Pulmonary artery endothelial cell (primary cell): ENCODE results near the gene PRPF8. TPM values are rescaled to one million over a fixed set of nuclear protein-coding genes. Genes with fewer than 3 reads are reported as not detected.
A peak's percentile ranks its signal among the peaks of the same experiment; 100 is the strongest.

Experiments used
- DNase-seq: peaks from one replicate; pipeline ENCODE4 v3.0.0-alpha.2; 2011; ENCODE audit warnings: low read depth, low spot score
- total RNA-seq: library from RNA; depleted of rRNA; stranded (reverse); fragments of >200 nt; gene quantifications from 2 replicates; pipeline ENCODE4 v1.2.3, GENCODE V29; 2014

Gene PRPF8
- total RNA-seq, 1 donor from 2014 or later: 98.5 TPM

DNA sequence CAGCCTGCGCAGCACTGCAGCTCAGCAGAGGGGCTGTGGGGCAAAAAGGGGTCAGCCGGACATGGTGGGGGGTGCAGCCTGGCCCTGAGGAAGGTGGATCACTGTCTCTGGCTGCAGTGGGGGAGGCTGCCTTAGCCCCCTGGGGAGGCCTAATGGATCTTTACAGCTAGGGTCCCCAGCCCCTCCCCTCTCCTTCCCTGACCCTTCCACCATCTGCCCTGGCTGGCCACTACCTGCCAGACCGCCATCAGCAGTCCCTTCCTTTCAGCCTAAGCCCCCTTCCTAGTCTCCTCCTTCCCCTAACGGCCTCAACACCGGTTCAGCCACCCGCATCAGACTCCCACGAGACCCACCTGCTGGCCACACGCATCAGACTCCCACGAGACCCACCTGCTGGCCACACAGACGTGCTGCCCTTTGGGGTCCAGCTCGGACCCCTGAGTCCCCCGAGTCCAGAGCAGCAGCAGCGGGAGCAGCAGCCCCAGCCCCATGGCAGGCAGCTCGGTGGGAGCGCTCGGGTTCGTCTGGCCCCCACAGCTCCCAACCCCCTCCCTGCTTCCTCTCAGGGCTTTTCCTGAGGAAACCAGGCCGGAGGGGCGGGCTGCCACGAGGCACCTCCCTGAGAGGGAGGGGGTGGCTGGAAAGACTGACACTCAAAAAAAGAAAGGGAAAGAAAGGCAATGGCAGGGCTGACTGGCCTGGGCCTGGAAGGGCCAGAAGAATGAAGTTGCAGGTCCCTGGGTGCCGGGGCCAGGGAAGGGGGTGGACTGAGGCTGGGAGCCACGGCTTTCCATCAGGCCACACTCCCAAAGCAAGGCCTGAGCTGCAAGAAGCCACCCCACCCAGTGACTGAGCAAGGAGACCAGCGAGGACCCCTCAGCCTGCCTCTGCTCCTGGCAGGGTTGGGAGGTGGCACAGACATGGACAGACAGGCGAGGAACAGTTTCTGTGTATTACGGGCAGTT, 39.2 kb downstream of the PRPF8 start, which contains the start of gene SCARF1:
Gene SCARF1, minus strand, starts transcription at position 526 of the 965 bp plus-strand sequence. Its CDS starts 35 bp downstream, at position 491.
- DNase-seq: no peak

- DNase-seq: no peak
These were observed 40.0 kb downstream of the PRPF8 start for GRCh38 chr17:1644493-1645206.

DNA sequence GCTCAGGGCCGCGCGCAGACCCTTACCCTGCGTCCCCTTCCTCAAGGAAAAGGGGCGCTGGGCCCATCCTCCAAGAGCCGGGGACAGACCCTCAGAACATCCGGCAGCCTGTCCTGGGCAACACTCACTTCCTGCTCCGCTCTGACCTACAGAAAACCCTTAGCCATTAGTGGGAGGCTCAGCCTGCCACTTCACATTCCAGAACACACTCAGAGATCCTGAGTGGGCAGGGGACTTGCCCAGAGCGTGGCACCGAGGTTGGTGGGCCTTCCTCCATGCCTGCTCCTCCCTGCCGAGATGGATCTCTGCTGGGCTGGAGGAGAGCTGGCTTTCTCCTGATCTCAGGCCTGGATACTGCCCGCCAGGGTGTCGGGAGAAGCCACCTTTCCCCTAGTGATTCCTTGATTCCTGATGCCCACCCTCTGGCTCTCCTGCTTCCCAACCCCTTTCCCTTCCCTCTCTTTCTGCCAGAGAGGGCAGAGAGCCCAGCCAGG, 40.6 kb downstream of the PRPF8 start:
- DNase-seq: no peak

DNA sequence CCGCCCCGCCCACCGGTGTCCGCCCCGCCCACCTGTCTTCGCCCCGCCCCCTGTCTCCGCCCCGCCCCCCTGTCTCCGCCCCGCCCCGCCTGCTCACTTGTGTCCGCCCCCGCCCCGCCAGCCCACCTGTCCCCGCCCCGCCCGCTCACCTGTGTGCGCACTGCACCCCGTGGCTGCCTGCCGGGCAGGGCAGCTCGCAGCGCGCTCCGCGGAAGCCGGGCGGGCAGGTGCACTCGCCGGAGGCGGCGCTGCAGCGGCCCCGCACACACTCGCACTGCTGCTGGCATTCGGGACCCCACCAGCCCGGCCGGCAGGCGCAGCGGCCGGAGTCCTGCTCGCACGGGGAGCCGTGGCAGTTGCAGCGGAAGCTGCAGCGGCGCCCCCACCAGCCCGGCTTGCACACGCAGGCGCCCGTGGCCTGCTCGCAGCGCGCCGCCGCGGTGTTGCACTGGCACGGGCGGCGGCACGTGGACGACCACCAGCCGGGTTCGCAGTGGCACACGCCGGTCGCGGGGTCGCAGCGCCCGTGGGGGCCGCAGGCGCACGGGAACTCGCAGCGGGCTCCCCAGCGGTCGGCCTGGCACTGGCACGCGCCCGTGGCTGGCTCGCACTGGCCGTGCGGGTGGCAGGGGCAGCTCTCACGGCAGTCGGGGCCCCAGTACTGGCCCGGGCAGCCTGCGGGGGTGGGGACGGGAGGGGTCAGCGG, 41.2 kb downstream of the PRPF8 start:
- no peak for DNase-seq

DNA sequence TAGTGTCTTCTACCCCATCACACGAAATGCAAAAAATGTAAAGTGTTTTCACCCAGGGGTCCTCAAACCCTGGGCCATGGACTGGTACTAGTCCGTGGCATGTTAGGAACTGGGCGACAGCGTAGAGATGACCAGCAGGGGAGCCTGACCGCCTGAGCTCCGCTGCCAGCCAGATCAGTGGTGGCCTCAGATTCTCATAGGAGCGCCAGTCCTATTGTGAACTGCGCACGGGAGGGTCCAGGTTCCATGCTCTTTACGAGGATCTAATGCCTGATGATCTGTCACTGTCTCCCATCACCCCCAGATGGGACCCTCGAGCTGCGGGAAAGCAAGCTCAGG, 43.6 kb downstream of the PRPF8 start:
- no peak for DNase-seq

GRCh38 chr17:1640329-1641064, 44.2 kb downstream of the PRPF8 start:
- no peak for DNase-seq

DNA sequence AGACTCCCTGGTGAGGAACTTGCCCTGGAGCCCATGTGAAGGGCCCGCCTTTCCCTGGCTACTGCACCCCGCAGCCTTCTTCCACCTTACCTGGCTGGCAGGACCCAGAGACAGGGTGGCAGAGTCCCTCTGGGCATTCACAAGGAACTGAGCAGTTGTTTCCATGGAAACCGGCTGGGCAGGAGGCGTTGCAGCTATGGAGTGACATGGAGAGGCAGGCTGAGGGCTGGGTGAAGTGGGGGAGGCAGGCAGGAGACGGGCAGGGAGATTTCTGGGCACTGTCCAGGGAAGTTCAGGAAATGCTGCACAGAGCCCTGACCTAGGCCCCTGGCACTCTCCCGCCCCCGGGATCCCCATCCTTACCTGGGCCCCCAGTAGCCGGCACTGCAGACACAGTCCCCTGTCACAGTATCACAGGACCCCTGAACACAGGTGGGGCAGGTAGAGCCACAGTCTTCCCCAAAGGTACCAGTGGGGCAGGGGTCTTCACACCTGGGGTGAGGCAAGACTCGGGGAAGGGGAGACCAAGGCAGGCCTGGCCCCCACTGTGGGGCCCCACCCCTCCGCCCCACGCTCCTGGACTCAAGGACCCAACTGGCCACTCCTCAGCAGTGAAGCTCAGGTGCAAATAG, 45.0 kb downstream of the PRPF8 start:
- DNase-seq: no peak

- DNase-seq: no peak
These were observed 45.9 kb downstream of the PRPF8 start for GRCh38 chr17:1638624-1639300.

GRCh38 chr17:1638171-1638590, 46.5 kb downstream of the PRPF8 start:
- DNase-seq: no peak

DNA sequence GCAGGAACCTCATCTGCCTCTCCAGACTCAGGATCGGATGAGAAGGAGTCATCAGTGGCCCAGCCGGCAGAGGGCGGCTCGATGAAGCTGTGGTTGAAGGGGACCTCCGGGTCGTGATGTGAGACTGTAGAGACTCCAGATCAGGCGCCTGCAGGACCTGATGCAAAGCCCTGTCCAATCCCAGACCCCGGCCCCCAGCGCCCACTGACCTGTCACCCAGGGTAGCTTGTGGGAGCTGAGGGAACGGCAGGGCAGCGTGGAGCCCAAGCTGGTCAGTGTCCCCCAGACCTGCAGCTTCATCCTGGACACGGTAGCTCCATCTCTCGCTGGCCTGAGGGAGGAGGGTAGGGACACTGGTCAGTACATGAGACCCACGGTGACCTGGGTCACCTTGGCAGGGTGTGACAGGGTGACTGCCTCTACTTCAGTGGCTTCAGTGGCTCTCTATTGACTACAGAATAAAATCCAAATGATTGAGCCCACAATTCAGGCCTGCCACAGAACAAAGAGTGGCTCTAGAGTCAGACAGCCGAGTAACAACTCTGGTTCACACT, 47.9 kb downstream of the PRPF8 start:
- DNase-seq: no peak

GRCh38 chr17:1635675-1636465, 48.8 kb downstream of the PRPF8 start:
- no peak for DNase-seq

GRCh38 chr17:1634841-1635650, 49.6 kb downstream of the PRPF8 start:
- DNase-seq: no peak

DNA sequence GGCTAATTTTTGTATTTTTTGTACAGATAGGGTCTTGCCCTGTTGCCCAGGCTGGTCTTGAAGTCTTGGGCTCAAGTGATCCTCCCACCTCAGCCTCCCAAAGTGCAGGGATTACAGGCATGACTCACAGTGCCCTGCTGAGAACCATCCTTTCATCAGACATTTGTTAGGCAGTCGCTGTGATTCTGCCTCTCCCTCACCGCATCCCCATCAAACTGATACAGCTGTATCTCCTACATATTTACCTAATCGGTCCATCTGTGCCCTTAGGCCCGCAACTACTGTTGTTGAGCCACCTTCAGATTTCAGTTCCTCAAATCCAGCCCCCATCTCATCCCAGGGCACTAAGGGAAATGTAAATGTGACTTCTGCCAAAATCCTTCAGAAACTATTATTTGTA, 54.0 kb downstream of the PRPF8 start:
- no peak for DNase-seq

DNA sequence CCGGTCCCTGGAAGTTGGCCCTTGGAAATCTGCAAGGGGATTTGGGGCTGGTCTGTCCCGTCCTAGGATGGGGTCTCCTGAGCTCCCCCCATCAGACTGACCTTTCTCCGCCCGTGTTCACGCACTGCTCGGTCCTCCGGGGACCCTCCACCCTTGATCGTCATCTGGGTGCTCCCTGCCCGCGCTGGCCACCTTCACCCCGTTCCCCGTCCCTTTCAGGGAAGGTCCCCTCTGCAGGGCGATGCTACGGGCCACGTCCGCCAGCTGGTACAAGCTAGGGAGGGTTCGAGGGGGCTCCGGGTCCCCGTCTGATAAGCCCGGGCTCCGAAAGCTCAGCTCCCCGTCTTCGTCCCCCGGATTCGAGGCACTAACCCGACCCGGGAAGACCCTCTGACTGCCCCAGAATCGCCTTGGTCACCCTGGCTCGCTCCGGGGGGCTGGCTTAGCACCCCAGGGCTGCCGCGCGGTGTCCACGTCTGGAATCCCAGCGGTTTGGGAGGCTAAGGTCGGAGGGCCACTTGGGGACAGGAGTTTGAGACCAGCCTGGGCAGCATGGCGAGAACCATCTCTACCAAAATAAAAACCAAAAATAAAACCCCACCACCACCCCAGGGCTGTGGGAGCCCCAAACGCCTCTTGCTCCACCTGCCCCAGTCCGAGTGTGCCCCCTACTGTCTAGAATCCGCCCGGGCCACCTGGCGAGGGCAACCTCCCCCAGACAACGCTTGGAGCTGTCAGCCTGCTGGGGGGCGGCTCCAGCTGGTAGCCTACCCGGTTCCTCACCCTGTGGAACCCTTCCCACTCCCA, 55.0 kb downstream of the PRPF8 start:
- DNase-seq: no peak

- DNase-seq: peak; percentile 79
These were observed 55.7 kb downstream of the PRPF8 start for GRCh38 chr17:1628856-1629503.

DNA sequence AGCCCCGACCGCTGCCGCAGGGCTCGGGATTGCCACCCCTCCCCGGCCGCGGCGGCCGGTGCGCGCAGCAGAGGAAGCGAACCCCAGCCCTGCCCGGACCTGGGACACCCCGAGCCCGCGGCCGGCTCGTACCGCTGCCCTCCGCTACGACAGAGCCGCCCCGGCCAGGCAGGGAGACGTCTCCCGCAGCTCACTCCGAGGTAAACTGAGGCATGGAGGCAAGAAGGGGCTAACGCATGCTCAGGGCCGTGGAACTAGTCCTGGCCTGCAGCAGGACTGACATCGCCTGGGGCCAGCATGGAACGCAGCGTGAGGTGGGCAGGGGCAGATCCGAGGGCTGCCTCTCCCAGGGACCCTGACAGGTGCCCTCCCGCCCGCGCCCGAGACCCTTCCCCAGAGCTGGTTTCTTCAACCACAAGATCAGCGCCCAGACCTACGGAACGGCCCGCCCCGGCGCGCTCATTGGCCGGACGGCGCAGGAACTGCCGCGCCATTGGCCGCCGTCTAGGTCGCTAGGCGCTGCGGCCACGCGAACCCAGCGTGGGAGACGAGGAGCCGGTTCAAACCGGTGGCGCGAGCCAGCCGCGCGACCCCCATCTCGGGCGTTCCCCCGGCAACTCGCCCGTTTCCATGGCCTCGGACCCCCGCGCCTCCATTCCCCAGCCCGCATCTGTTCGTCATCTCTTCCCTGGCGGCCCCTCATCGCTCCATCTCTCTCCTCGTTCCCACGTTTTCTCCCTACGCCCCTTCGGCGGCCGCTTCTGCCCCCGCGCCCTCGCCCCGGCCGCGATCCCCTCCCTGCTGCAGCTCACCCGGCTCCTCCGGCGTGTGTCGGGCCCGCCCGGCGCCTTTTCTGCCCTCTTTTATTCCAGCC, 56.4 kb downstream of the PRPF8 start, which contains the start of gene SLC43A2:
Gene SLC43A2, minus strand, starts transcription at position 853 of the 874 bp plus-strand sequence. CDS start 960 bp downstream, outside the sequence.
- DNase-seq: no peak
